Measurements from ENCODE around the gene TRAPPC8. TPM values are rescaled to one million over a fixed set of nuclear protein-coding genes. Genes with fewer than 3 reads are reported as not detected.
"Not testable (repeated sequence)": the region's sequence is repeated elsewhere in the genome, so short reads cannot be mapped to it uniquely, and the experiment has no call there.

TRAPPC8 gene
- total and polyA plus RNA-seq, 2 of the 13 experiments (the other 11 are each of a cell fraction or from before 2014, with no cell fraction given) = 34.6 to 50.8 TPM

DNA sequence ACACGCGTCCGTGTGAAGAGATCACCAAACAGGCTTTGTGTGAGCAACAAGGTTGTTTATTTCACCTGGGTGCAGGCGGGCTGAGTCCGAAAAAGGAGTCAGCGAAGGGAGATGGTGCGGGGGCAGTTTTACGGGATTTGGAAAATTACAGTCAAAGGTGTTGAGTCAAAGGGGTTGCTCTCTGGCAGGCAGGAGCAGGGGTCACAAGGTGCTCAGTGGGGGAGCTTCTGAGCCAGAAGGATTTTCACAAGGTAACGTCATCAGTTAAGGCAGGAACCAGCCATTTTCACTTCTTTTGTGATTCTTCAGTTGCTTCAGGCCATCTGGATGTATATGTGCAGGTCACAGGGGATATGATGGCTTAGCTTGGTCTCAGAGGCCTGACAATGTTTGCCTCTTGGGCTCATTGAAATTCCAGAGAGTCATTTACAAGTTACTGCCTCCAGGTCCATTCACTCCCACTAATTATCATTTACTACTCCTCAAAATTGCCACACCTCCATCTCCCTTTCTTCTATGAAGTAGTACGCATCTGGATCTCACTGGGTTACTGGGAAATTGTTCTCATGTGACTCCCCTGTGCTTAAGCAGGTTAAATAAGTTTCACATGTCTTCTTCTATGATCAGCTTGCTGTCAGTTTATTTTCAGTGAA is 116.1 kb downstream of the TRAPPC8 start:
- H3K36me3 ChIP-seq (replicated peaks in 1 of 2; ENCODE audit: control insufficient read depth in 1 of 2, insufficient read depth in 2 of 2, low read length in 2 of 2); DNase-seq (ENCODE audit: low spot score); H2AFZ ChIP-seq (ENCODE audit: low read length); POLR2A ChIA-PET; H3K9ac ChIP-seq (ENCODE audit: insufficient read depth, low read depth, low read length); H3K27me3 ChIP-seq (ENCODE audit: control insufficient read depth in 1 of 2, insufficient read depth in 2 of 2, low read length in 2 of 2); ATAC-seq; H3K27ac ChIP-seq (ENCODE audit: extremely low read length, insufficient read depth, low read length); intact Hi-C loops (cut with micrococcal nuclease; ENCODE audit: unreplicated experiment); CTCF ChIA-PET (ENCODE audit: low intra/inter-chr PET ratio, low total read pairs); H3K79me2 ChIP-seq (ENCODE audit: insufficient read depth, low read length); H3K4me2 ChIP-seq (ENCODE audit: low read depth, low read length); BruUV-seq (replicated peaks); FAIRE-seq; H4K20me1 ChIP-seq (ENCODE audit: insufficient read depth, low read length); H3K9me3 ChIP-seq (ENCODE audit: low read length); H3K4me3 ChIP-seq (replicated peaks in 1 of 3; ENCODE audit: insufficient read depth in 1 of 3, low read depth in 2 of 3, low read length in 3 of 3): not testable (repeated sequence)
- peak; percentile 45; the same call in 1 of the 2 replicates for TF ChIP-seq POLR2G (IDR thresholded peaks at IDR 0.05; ENCODE audit: low read depth, low read length)
- 97% methylated on average over 10 of the region's 10 CpGs for WGBS (ENCODE audit: low lambda C conversion rate)
- H3K4me1 ChIP-seq (ENCODE audit: insufficient read depth, low read length) = peaks cover 24% of the 10 kb centered on the region
- in situ Hi-C loops (cut with HindIII; ENCODE audit: extremely low pct_ligation_motif_present, low pct_unique_long_range_greater_than_20kb) = loop anchor here (10.0 kb wide), 2 partner anchors 82 to 272 kb away; no protein-coding TSS in a partner anchor

DNA sequence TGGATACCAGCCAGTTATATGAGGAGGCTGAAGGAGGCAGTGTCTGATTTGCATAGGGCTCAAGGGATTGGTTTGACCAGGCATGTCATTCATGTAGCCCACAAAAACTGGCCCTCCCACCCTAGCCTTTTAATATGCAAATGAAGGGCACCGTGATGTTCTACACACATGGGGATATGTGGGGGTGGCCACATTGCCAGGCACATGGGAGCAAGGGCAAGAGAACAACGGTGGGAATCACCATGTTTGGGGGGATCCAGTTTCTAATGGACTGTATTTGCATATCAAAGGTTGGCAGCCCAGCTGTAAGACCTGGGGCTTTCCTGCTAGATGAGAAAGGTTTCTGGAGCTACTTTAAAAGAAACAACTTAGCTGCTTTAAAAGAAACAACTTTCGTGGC is 117.2 kb downstream of the TRAPPC8 start:
- Histone ChIP-seq H3K36me3 (replicated peaks in 1 of 2; ENCODE audit: control insufficient read depth in 1 of 2, insufficient read depth in 2 of 2, low read length in 2 of 2) (peaks cover 3 to 6% of the 10 kb centered on the region in 2 experiments; a peak in 3 of 5 replicates), H3K4me1 (ENCODE audit: insufficient read depth, low read length) (peaks cover 24% of the 10 kb centered on the region), H3K27ac (ENCODE audit: extremely low read length, insufficient read depth, low read length) (no peak overlapping the region), H3K4me3 (replicated peaks in 1 of 3; ENCODE audit: insufficient read depth in 1 of 3, low read depth in 2 of 3, low read length in 3 of 3) (no peak overlapping the region), H3K27me3 (ENCODE audit: control insufficient read depth in 1 of 2, insufficient read depth in 2 of 2, low read length in 2 of 2) (no peaks in the 10 kb centered on the region), H3K9me3 (ENCODE audit: low read length) (no peaks in the 10 kb centered on the region), H3K79me2 (ENCODE audit: insufficient read depth, low read length) (no peaks in the 10 kb centered on the region), H4K20me1 (ENCODE audit: insufficient read depth, low read length) (no peaks in the 10 kb centered on the region), H2AFZ (ENCODE audit: low read length) (no peak overlapping the region), H3K9ac (ENCODE audit: insufficient read depth, low read depth, low read length) (no peak overlapping the region), H3K4me2 (ENCODE audit: low read depth, low read length) (no peak overlapping the region)
- POLR2A ChIA-PET = no interaction called here
- no peak for ATAC-seq
- no TSS peak for BruUV-seq (replicated peaks)
- intact Hi-C loops (cut with micrococcal nuclease; ENCODE audit: unreplicated experiment) (no loop called here), in situ Hi-C loops (cut with HindIII; ENCODE audit: extremely low pct_ligation_motif_present, low pct_unique_long_range_greater_than_20kb) (loop anchor here (10.0 kb wide), 2 partner anchors 81 to 271 kb away; no protein-coding TSS in a partner anchor)
- 93% methylated on average over 3 of the region's 3 CpGs for WGBS (ENCODE audit: low lambda C conversion rate)
- no peak for DNase-seq (ENCODE audit: low spot score)
- FAIRE-seq = no peak
- CTCF ChIA-PET (ENCODE audit: low intra/inter-chr PET ratio, low total read pairs) = no interaction called here
- TF ChIP-seq REPIN1 (CRISPR knock-in tag; IDR thresholded peaks at IDR 0.05; ENCODE audit: borderline replicate concordance, low read depth) (no peak), ZNF296 (CRISPR knock-in tag; conservative IDR thresholded peaks at IDR 0.05) (no peak), EED (CRISPR knock-in tag; IDR thresholded peaks at IDR 0.05) (no peak), SMYD3 (CRISPR knock-in tag; IDR thresholded peaks at IDR 0.05) (no peak), SMARCE1 (IDR thresholded peaks at IDR 0.05; ENCODE audit: borderline replicate concordance) (no peak), MIER3 (CRISPR knock-in tag; IDR thresholded peaks at IDR 0.05; ENCODE audit: borderline replicate concordance) (no peak), ZNF451 (CRISPR knock-in tag; IDR thresholded peaks at IDR 0.05) (no peak), GPN1 (CRISPR knock-in tag; IDR thresholded peaks at IDR 0.05; ENCODE audit: borderline replicate concordance) (no peak), JUN (CRISPR knock-in tag; IDR thresholded peaks at IDR 0.05) (no peak)
- TF ChIP-seq, protein P1, sequence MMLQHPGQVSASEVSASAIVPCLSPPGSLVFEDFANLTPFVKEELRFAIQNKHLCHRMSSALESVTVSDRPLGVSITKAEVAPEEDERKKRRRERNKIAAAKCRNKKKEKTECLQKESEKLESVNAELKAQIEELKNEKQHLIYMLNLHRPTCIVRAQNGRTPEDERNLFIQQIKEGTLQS (CRISPR knock-in tag; IDR thresholded peaks at IDR 0.05) = no peak
- TF ChIP-seq, protein P2, sequence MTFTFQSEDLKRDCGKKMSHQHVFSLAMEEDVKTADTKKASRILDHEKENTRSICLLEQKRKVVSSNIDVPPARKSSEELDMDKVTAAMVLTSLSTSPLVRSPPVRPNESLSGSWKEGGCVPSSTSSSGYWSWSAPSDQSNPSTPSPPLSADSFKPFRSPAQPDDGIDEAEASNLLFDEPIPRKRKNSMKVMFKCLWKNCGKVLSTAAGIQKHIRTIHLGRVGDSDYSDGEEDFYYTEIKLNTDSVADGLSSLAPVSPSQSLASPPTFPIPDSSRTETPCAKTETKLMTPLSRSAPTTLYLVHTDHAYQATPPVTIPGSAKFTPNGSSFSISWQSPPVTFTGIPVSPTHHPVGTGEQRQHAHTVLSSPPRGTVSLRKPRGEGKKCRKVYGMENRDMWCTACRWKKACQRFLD (CRISPR knock-in tag; IDR thresholded peaks at IDR 0.05; ENCODE audit: borderline replicate concordance) = no peak
- TF ChIP-seq, protein P3, sequence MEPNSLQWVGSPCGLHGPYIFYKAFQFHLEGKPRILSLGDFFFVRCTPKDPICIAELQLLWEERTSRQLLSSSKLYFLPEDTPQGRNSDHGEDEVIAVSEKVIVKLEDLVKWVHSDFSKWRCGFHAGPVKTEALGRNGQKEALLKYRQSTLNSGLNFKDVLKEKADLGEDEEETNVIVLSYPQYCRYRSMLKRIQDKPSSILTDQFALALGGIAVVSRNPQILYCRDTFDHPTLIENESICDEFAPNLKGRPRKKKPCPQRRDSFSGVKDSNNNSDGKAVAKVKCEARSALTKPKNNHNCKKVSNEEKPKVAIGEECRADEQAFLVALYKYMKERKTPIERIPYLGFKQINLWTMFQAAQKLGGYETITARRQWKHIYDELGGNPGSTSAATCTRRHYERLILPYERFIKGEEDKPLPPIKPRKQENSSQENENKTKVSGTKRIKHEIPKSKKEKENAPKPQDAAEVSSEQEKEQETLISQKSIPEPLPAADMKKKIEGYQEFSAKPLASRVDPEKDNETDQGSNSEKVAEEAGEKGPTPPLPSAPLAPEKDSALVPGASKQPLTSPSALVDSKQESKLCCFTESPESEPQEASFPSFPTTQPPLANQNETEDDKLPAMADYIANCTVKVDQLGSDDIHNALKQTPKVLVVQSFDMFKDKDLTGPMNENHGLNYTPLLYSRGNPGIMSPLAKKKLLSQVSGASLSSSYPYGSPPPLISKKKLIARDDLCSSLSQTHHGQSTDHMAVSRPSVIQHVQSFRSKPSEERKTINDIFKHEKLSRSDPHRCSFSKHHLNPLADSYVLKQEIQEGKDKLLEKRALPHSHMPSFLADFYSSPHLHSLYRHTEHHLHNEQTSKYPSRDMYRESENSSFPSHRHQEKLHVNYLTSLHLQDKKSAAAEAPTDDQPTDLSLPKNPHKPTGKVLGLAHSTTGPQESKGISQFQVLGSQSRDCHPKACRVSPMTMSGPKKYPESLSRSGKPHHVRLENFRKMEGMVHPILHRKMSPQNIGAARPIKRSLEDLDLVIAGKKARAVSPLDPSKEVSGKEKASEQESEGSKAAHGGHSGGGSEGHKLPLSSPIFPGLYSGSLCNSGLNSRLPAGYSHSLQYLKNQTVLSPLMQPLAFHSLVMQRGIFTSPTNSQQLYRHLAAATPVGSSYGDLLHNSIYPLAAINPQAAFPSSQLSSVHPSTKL (CRISPR knock-in tag; IDR thresholded peaks at IDR 0.05) = no peak
